Smooth muscle cell of the umbilical artery (primary cell): ENCODE data around the gene TUT4. TPM values are rescaled to one million over a fixed set of nuclear protein-coding genes. Genes with fewer than 3 reads are reported as not detected.

ENCODE experiments used
- total RNA-seq: library from RNA; depleted of rRNA; stranded (reverse); fragments of >200 nt; gene quantifications from 2 replicates; pipeline ENCODE4 v1.2.3, GENCODE V29; 2014

Gene TUT4
- total RNA-seq: 28.5 and 39.5 TPM in 2 replicates

GRCh38 chr1:52552505-52553361 lies at the start of gene TUT4:
Gene TUT4, minus strand, starts transcription at chr1:52553092. Its CDS starts 26,812 bp downstream, at chr1:52526280.

GRCh38 chr1:52601991-52602855 lies 49.3 kb upstream of the TUT4 start, which contains the start of gene GPX7:
Gene GPX7, plus strand, starts transcription at chr1:52602371. Its CDS starts 39 bp downstream, at chr1:52602410.

GRCh38 chr1:52404116-52404974 lies 148.5 kb downstream of the TUT4 start, which contains the start of the genes ORC1 and PRPF38A:
Gene ORC1, minus strand, starts transcription at chr1:52404423. Its CDS starts 2,200 bp downstream, at chr1:52402223.
Gene PRPF38A, plus strand, starts transcription at chr1:52404602. Its CDS starts 148 bp downstream, at chr1:52404750.

Other genes with a start within 250 kb of the TUT4 start
- gene CC2D1B, start 186.9 kb downstream of the TUT4 start, total RNA-seq: 25.2 and 34.9 TPM in 2 replicates
- gene ORC1, start 148.7 kb downstream of the TUT4 start, total RNA-seq: 0.59 and 3.2 TPM in 2 replicates
- gene PRPF38A, start 148.5 kb downstream of the TUT4 start, total RNA-seq: 7.7 and 10.5 TPM in 2 replicates
- 19.3 and 34.3 TPM in 2 replicates for gene GPX7, start 49.3 kb upstream of the TUT4 start, total RNA-seq
- not detected in 2 replicates for gene SHISAL2A, start 80.1 kb upstream of the TUT4 start, total RNA-seq
- 9.8 and 22.1 TPM in 2 replicates for gene COA7, start 145.3 kb upstream of the TUT4 start, total RNA-seq
- gene ZYG11B, start 173.4 kb upstream of the TUT4 start, total RNA-seq: 38.9 and 39.6 TPM in 2 replicates